Gastrocnemius medialis (tissue), 4 donors: ENCODE results near the gene TMEM209. TPM values are rescaled to one million over a fixed set of nuclear protein-coding genes. Genes with fewer than 3 reads are reported as not detected.

Source experiments
- ATAC-seq, 2 donors: fragments of 150-250 bp; one replicate each; pipeline ENCODE4 v1.9.1; 2016
- DNase-seq, 2 donors: peaks; one replicate each; pipeline ENCODE4 v3.0.0-alpha.2; 2019
- H3K27ac ChIP-seq, 4 donors: fragments of 200-600 bp; sonication (generic); 1 replicate in 1 of 4; 2 replicates in 3 of 4; pipeline ENCODE4 v1.5.1; 2016 to 2018; ENCODE audit warnings: mild to moderate bottlenecking in 2 of 4, moderate library complexity in 1 of 4
- H3K27me3 ChIP-seq, 3 donors: fragments of 200-600 bp; sonication (generic) in 2 of 3; 1 replicate in 1 of 3; 2 replicates in 2 of 3; pipeline versions ENCODE4 v1.5.1 to v1.6.0; 2016 to 2019; ENCODE audit warnings: mild to moderate bottlenecking in 1 of 3, moderate library complexity in 1 of 3
- H3K36me3 ChIP-seq, 2 donors: fragments of 200-600 bp; sonication (generic) in 1 of 2; one replicate each; pipeline ENCODE4 v1.5.1; 2017 to 2018
- H3K4me1 ChIP-seq, 2 donors: fragments of 200-600 bp; sonication (generic) in 1 of 2; one replicate each; pipeline ENCODE4 v1.5.1; 2016 to 2017; ENCODE audit warnings: mild to moderate bottlenecking in 2 of 2
- H3K4me3 ChIP-seq, 4 donors: fragments of 200-600 bp; sonication (generic) in 3 of 4; 1 replicate in 1 of 4; 2 replicates in 3 of 4; pipeline ENCODE4 v1.5.1; 2016 to 2019; ENCODE audit warnings: mild to moderate bottlenecking in 2 of 4
- H3K9me3 ChIP-seq, 3 donors: fragments of 200-600 bp; sonication (generic) in 2 of 3; 1 replicate in 1 of 3; 2 replicates in 2 of 3; pipeline ENCODE4 v1.5.1; 2016 to 2019
- POLR2A ChIP-seq, 2 donors: fragments of 450-650 bp; IDR thresholded peaks; one replicate each; pipeline ENCODE4 v1.6.1; 2017; ENCODE audit warnings: antibody characterized with exemption in 2 of 2, mild to moderate bottlenecking in 2 of 2, moderate library complexity in 2 of 2
- in situ Hi-C, 4 donors: fragments of 200-750 bp; cut with MboI; loops; one replicate each; pipeline versions ENCODE4 v1.15.0 to v1.8.0; 2017; ENCODE audit warnings: low sequenced_read_pairs in 4 of 4
- intact Hi-C: fragments of 100-400 bp; cut with DNase I; formaldehyde crosslinking; loops from one replicate; pipeline ENCODE4 v1.15.1; 2023; ENCODE audit warnings: low total_unique reads
- total RNA-seq, 4 donors: library from RNA; depleted of rRNA; stranded (reverse); fragments of >200 nt; gene quantifications; one replicate each; pipeline versions ENCODE4 v1.1.0 to v1.2.3, GENCODE V29; 2016
- TF ChIP-seq, protein P1 (sequence below), 5 experiments: fragments of 450-650 bp in 3 of 5; fragments of 200-600 bp in 2 of 5; sonication (generic) in 2 of 5; IDR thresholded peaks in 4 of 5; conservative IDR thresholded peaks in 1 of 5; 1 replicate in 4 of 5; 2 replicates in 1 of 5; pipeline ENCODE4 v1.5.1; 2016 to 2019; ENCODE audit warnings: antibody characterized with exemption in 5 of 5, mild to moderate bottlenecking in 3 of 5, moderate library complexity in 3 of 5

TMEM209 gene
- total RNA-seq, 4 donors from 2014 or later, result 5.4 to 14.0 (median 9.9) TPM

DNA sequence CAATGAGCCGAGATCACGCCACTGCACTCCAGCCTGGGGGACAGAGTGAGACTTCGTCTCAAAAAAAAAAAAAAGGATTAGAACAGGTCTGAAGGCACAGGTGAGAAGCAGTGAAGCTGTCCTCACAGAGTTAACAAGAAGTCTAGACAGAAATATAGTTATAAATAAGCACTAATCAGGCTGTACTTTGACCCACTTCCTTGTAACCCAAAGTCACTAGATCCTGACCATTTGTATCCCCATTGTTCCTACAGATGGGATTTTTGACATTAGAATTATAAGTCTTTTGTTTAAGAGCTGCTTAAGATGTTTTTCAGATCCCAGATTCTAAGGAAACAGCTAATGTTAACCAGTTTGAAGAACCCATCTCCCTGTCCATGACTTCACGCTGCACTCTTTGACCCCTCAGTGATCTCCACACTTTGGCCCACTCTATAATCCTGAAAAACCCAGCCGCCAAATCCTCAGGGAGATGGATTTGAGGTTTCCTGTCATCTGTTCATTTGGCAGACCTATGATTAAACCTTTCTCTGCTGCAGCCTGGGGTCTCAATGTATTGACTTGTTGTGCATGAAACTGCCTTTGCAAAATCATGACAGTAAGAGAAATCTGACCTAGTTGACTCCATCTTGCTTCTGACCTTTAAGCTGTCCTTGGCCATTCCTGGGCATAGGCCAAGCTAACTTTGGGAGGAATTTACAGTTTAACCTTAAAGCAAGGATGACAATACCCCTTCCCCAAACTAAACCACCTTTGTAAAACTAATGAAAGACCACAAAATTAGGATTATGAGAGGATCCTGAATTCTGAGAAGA is 13.8 kb upstream of the TMEM209 start:
- ATAC-seq (no peak), DNase-seq (no peak)
- Histone ChIP-seq H3K4me3 (no peak overlapping the region), H3K27me3 (no peaks in the 10 kb centered on the region), H3K27ac (no peak overlapping the region), H3K4me1 (no peaks in the 10 kb centered on the region), H3K36me3 (no peaks in the 10 kb centered on the region), H3K9me3 (no peaks in the 10 kb centered on the region)
- no peak for TF ChIP-seq POLR2A (IDR thresholded peaks at IDR 0.05)
- intact Hi-C loops (no loop called here), in situ Hi-C loops (no loop called here)

DNA sequence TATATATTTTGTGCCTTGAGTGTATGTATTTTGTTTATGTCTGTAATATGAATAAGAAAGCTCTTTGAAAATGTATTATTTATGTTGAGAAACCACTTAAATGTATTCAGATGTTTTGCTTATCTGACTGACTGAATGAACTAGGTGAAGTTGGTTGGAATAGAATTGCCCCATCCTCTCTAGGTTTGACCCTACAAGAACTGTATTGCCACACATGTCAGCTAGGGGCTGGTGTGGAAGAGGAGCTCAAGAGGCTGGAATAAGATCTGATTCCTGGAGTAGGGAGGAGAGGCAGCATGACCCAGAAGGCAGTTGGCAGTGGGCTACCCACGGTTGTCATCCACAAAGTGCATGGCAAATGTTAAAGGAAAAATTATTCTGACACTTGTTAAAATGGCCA is 11.5 kb upstream of the TMEM209 start:
- no peak overlapping the region for H3K27ac ChIP-seq
- H3K36me3 ChIP-seq, result no peaks in the 10 kb centered on the region
- no peak overlapping the region for H3K4me3 ChIP-seq
- no peak for ATAC-seq
- intact Hi-C loops (no loop called here), in situ Hi-C loops (no loop called here)
- no peaks in the 10 kb centered on the region for H3K27me3 ChIP-seq
- TF ChIP-seq, protein P1, sequence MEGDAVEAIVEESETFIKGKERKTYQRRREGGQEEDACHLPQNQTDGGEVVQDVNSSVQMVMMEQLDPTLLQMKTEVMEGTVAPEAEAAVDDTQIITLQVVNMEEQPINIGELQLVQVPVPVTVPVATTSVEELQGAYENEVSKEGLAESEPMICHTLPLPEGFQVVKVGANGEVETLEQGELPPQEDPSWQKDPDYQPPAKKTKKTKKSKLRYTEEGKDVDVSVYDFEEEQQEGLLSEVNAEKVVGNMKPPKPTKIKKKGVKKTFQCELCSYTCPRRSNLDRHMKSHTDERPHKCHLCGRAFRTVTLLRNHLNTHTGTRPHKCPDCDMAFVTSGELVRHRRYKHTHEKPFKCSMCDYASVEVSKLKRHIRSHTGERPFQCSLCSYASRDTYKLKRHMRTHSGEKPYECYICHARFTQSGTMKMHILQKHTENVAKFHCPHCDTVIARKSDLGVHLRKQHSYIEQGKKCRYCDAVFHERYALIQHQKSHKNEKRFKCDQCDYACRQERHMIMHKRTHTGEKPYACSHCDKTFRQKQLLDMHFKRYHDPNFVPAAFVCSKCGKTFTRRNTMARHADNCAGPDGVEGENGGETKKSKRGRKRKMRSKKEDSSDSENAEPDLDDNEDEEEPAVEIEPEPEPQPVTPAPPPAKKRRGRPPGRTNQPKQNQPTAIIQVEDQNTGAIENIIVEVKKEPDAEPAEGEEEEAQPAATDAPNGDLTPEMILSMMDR (IDR thresholded peaks at IDR 0.05 in 4 of 5, conservative IDR thresholded peaks at IDR 0.05 in 1 of 5), result no peak
- no peak for TF ChIP-seq POLR2A (IDR thresholded peaks at IDR 0.05)
- no peak for DNase-seq
- no peaks in the 10 kb centered on the region for H3K9me3 ChIP-seq
- H3K4me1 ChIP-seq, result no peaks in the 10 kb centered on the region

DNA sequence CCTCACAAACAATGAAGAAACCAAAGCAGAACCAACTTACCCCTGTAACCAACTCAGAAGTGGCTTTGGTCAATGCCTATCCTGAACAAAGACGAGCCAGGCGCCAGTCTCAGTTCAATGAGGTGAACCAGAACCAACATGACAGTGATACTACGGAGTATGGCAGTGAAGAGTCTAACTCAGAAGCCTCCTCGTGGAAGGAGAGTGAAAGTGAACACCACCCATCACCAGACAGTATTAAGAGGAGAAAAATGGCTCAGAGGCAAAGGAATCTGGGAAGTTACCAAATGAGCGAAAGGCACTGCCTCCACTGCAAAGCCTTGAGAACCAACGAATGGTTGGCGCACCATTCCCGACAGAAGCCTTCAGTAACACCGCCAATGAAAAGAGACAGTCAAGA is 10.8 kb upstream of the TMEM209 start:
- Histone ChIP-seq H3K9me3 (no peaks in the 10 kb centered on the region), H3K36me3 (no peaks in the 10 kb centered on the region), H3K4me3 (no peak overlapping the region), H3K27me3 (no peaks in the 10 kb centered on the region), H3K27ac (no peak overlapping the region), H3K4me1 (no peaks in the 10 kb centered on the region)
- DNase-seq (no peak), ATAC-seq (no peak)
- in situ Hi-C loops, result no loop called here
- intact Hi-C loops, result no loop called here
- TF ChIP-seq, protein P1 (IDR thresholded peaks at IDR 0.05 in 4 of 5, conservative IDR thresholded peaks at IDR 0.05 in 1 of 5), result no peak
- TF ChIP-seq POLR2A (IDR thresholded peaks at IDR 0.05), result no peak

DNA sequence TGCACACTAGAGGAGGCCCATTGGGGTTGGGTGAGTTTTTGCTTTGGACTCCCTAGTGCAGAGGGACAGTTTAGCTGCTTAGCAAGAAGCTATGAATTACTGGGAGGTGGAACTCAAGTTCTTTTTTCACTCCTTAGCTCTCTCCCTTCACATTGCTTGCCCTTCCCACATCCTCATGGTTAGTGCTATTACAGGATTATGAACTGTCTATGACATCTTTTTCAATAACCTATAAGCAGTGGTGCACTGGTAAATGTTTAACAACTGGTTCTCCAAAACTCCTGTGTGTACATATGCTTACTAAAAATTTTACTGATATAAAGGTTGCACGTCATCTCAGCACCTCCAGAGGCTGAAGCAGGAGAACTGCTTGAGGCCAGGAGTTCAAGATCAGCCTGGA is 8.6 kb upstream of the TMEM209 start:
- Histone ChIP-seq H3K4me1 (no peaks in the 10 kb centered on the region), H3K27ac (no peak overlapping the region), H3K36me3 (no peaks in the 10 kb centered on the region), H3K4me3 (no peak overlapping the region), H3K9me3 (no peaks in the 10 kb centered on the region), H3K27me3 (no peaks in the 10 kb centered on the region)
- DNase-seq (no peak), ATAC-seq (no peak)
- in situ Hi-C loops (no loop called here), intact Hi-C loops (no loop called here)
- TF ChIP-seq, protein P1 (IDR thresholded peaks at IDR 0.05 in 4 of 5, conservative IDR thresholded peaks at IDR 0.05 in 1 of 5), result no peak
- TF ChIP-seq POLR2A (IDR thresholded peaks at IDR 0.05), result no peak

DNA sequence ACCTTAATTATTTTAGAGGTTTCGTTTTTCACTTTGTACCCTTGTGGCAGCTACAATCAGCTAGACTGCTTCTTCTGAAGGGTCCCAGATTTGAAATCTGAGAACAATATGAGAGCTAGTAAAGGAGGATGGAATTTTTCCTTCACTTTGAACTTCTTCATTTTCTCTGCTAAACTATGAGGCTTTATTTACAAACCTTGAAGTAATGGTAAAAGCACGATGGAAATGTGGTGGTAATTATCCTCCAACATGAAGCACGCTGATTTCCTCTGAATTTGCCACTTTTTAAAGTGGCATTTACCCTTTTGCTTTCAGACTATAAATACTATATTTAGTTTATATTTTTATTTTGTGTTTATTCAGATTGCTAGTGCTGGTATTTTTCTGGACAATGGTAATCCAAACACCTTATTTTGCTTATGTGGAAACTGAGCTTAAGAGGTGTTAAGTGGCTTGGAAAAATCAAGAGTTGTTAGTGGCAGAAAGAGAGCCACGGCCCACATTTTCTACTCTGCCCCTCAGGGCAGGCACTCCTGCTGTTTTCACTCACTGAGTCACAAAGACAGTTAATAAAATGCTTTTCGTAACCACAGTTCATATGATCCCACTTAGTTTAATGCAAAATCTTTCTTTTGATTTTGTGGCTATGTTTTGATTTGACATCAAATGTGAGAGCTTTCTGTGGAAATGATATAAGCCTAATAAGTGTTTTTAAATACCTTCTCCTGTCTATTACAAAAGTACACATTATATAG is 5.2 kb upstream of the TMEM209 start:
- Histone ChIP-seq H3K4me3 (no peak overlapping the region), H3K9me3 (no peaks in the 10 kb centered on the region), H3K4me1 (no peaks in the 10 kb centered on the region), H3K27me3 (no peaks in the 10 kb centered on the region), H3K27ac (no peak overlapping the region), H3K36me3 (no peaks in the 10 kb centered on the region)
- no peak for ATAC-seq
- TF ChIP-seq POLR2A (IDR thresholded peaks at IDR 0.05), result no peak
- TF ChIP-seq, protein P1 (IDR thresholded peaks at IDR 0.05 in 4 of 5, conservative IDR thresholded peaks at IDR 0.05 in 1 of 5), result no peak
- DNase-seq, result no peak
- intact Hi-C loops, result no loop called here
- in situ Hi-C loops, result no loop called here
